ENCODE measurements around the gene POFUT1.

GRCh38 chr20:32236048-32236533, 28.4 kb downstream of the POFUT1 start:
- TF ChIP-seq POLR2A (IDR thresholded peaks at IDR 0.05) (no peak), CTCF (IDR thresholded peaks at IDR 0.05) (no peak), EP300 (IDR thresholded peaks at IDR 0.05; ENCODE audit: low read depth) (no peak), POLR2AphosphoS5 (IDR thresholded peaks at IDR 0.05) (no peak)

Measured in transverse colon (tissue), 4 donors.